Subcutaneous abdominal adipose tissue (tissue), 5 donors: ENCODE results near the gene MAP4.

Experiments
- H3K27ac ChIP-seq: one replicate; pipeline ENCODE4 v1.7.0; 2013; ENCODE audit warnings: low read depth, mild to moderate bottlenecking, inconsistent platforms, low read length, moderate library complexity
- H3K27me3 ChIP-seq, 5 donors: one replicate each; pipeline ENCODE4 v1.7.0; 2013; ENCODE audit warnings: low read length in 5 of 5, inconsistent platforms in 1 of 5; ENCODE audit not compliant: control insufficient read depth in 5 of 5, insufficient read depth in 4 of 5
- H3K36me3 ChIP-seq, 5 donors: one replicate each; pipeline ENCODE4 v1.7.0; 2013; ENCODE audit warnings: low read length in 5 of 5; ENCODE audit not compliant: control insufficient read depth in 5 of 5, insufficient read depth in 5 of 5
- H3K4me1 ChIP-seq, 5 donors: one replicate each; pipeline ENCODE4 v1.7.0; 2013; ENCODE audit warnings: low read length in 5 of 5, mild to moderate bottlenecking in 3 of 5, moderate library complexity in 1 of 5; ENCODE audit not compliant: control insufficient read depth in 5 of 5, insufficient read depth in 5 of 5
- H3K4me3 ChIP-seq, 5 donors: one replicate each; pipeline ENCODE4 v1.7.0; 2013; ENCODE audit warnings: low read length in 5 of 5, low read depth in 1 of 5
- H3K9ac ChIP-seq, 5 donors: one replicate each; pipeline ENCODE4 v1.7.0; 2013; ENCODE audit warnings: low read length in 5 of 5, mild to moderate bottlenecking in 4 of 5, moderate library complexity in 3 of 5
- H3K9me3 ChIP-seq, 5 donors: one replicate each; pipeline ENCODE4 v1.7.0; 2013; ENCODE audit warnings: low read length in 5 of 5; ENCODE audit not compliant: control insufficient read depth in 5 of 5
- donor health status: healthy.
- donor health status: healthy.
- donor health status: healthy.
- donor health status: healthy.
- donor health status: healthy.

MAP4 gene

DNA sequence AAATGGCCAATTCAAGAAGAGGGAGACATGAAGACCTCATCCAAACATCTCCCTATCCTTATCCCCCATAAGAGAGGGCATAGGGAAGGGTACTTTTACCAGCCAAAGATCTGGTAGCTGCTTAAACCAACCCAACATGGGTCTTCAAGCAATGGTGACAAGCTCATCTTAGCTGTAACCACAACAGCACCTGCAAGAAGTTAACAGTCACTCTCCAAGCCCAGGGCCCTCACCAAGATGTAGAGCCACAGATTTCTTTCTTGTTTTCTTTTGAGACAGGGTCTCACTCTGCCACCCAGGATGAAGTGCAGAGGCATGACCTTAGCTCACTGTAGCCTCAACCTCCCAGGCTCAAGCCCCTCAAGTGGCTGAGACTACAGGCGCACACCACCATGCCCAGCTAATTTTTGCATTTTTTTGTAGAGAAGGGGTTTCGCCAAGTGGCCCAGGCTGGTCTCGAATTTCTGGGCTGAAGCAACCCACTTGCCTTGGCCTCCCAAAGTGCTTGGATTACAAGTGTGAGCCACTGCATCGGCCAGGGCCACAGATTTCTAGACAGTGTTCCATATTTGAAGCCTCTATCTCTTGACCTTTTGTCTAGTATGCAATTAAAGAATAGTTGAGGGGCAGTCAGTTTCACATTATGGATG, 156.1 kb downstream of the MAP4 start:
- Histone ChIP-seq H3K27me3 (no peaks in the 10 kb centered on the region), H3K27ac (no peak overlapping the region), H3K4me1 (peaks cover 0 to 16% (median 15%) of the 10 kb centered on the region in 5 donors), H3K4me3 (no peak overlapping the region), H3K9ac (no peak overlapping the region), H3K36me3 (peaks cover 6 to 71% (median 59%) of the 10 kb centered on the region in 5 donors), H3K9me3 (no peaks in the 10 kb centered on the region)

GRCh38 chr3:47857151-47857550, 159.1 kb downstream of the MAP4 start:
- Histone ChIP-seq H3K4me3 (no peak overlapping the region), H3K36me3 (peaks cover 6 to 79% (median 70%) of the 10 kb centered on the region in 5 donors), H3K4me1 (peaks cover 0 to 16% (median 15%) of the 10 kb centered on the region in 5 donors), H3K9ac (peak overlapping the region in 1 of 5 donors; percentile 30), H3K9me3 (no peaks in the 10 kb centered on the region), H3K27me3 (no peaks in the 10 kb centered on the region), H3K27ac (no peak overlapping the region)

DNA sequence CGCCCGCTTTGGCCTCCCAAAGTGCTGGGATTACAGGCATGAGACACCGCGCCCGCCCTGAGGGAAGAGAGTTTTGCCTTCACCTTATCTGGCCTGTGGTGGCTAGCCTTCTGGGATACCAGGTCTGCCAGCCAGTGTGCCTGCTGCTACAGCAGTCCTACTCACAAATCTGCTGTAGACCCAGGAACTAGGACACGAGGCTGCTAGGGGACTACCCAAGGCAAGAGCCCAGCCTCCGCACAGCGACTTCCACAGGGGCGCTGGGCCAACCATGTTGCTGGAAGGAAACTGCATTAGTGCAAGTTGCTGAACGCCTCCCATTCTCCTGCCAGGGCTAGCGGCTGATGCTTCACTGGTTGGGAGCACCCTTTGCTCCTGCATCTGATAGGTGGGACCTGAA, 159.5 kb downstream of the MAP4 start:
- H3K27me3 ChIP-seq, result no peaks in the 10 kb centered on the region
- no peak overlapping the region for H3K4me3 ChIP-seq
- no peaks in the 10 kb centered on the region for H3K9me3 ChIP-seq
- peaks cover 0 to 16% (median 15%) of the 10 kb centered on the region in 5 donors for H3K4me1 ChIP-seq
- H3K9ac ChIP-seq, result peak overlapping the region in 1 of 5 donors; percentile 30
- H3K36me3 ChIP-seq, result peaks cover 6 to 84% (median 73%) of the 10 kb centered on the region in 5 donors
- no peak overlapping the region for H3K27ac ChIP-seq

- no peaks in the 10 kb centered on the region for H3K27me3 ChIP-seq
- H3K4me1 ChIP-seq, result peaks cover 0 to 16% (median 15%) of the 10 kb centered on the region in 5 donors
- no peak overlapping the region for H3K4me3 ChIP-seq
- H3K9me3 ChIP-seq, result no peaks in the 10 kb centered on the region
- H3K36me3 ChIP-seq, result peaks cover 6 to 91% (median 79%) of the 10 kb centered on the region in 5 donors
- no peak overlapping the region for H3K9ac ChIP-seq
- H3K27ac ChIP-seq, result peak overlapping the region; percentile 24
Measured at GRCh38 chr3:47855461-47856383, 160.5 kb downstream of the MAP4 start.

GRCh38 chr3:47854720-47855455, 161.3 kb downstream of the MAP4 start:
- Histone ChIP-seq H3K4me3 (no peak overlapping the region), H3K27ac (no peak overlapping the region), H3K4me1 (peaks cover 0 to 16% (median 15%) of the 10 kb centered on the region in 5 donors), H3K9me3 (no peaks in the 10 kb centered on the region), H3K36me3 (peaks cover 6 to 91% (median 82%) of the 10 kb centered on the region in 5 donors), H3K27me3 (no peaks in the 10 kb centered on the region), H3K9ac (no peak overlapping the region)

DNA sequence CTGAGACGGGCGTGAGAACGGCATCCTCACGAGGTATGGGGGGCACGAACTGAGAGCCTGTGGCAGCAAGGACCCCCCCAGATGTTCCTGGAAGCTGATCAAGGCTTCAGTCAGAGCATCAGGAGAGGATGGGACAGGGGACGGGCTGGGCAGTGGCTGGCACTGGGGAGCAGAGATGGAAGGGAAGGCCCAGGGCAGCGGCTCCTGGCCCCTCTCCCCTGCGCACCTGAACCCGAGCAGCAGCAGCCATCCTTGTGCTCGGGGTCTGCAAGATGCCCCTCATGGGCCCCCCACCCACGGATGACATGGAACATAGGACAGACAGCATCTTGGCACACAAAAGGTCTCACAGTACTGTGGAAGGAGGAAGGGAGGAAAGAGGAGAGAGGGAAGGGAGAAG, 161.9 kb downstream of the MAP4 start:
- Histone ChIP-seq H3K4me3 (no peak overlapping the region), H3K9ac (no peak overlapping the region), H3K36me3 (peaks cover 0 to 91% (median 83%) of the 10 kb centered on the region in 5 donors), H3K27me3 (no peaks in the 10 kb centered on the region), H3K9me3 (no peaks in the 10 kb centered on the region), H3K4me1 (peaks cover 0 to 16% (median 15%) of the 10 kb centered on the region in 5 donors), H3K27ac (no peak overlapping the region)

GRCh38 chr3:47852604-47853602, 163.3 kb downstream of the MAP4 start:
- Histone ChIP-seq H3K4me3 (no peak overlapping the region), H3K9ac (no peak overlapping the region), H3K9me3 (no peaks in the 10 kb centered on the region), H3K27ac (no peak overlapping the region), H3K36me3 (peaks cover 0 to 95% (median 93%) of the 10 kb centered on the region in 5 donors), H3K4me1 (peaks cover 0 to 16% (median 15%) of the 10 kb centered on the region in 5 donors), H3K27me3 (no peaks in the 10 kb centered on the region)

DNA sequence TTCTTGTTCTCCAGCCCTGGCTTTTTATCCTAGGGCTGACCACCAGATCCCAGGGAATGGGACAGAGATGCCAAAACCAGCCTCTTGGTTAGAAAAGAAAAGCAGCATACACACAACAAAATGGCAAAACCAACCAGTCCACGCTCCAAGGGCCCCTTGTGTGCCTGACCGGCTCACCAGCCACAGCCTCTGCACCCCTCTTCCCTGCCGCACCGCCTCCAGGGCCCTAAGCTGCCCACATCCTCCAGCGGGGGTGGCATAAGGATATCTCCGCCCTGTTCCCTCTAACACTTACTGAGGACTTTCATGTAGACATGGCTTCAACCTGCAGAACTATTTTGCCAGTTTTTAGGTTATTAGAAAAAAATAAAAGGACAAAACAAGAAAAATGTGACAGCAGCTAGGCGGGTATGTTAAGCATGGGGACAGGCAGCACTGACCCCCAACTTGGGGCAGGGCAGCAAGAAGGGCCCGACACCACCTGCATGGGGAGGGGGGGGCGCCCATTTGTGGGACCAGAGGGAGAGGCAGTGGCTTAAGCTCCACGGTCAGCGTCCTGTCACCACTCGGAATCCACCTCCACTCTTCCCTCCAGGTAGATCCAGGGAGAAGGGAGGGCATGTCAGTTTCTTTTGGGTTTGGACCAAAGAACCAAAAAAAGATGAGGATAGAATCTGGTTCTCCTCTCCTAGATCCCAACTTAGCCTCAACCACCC, 164.2 kb downstream of the MAP4 start:
- peaks cover 0 to 13% (median 10%) of the 10 kb centered on the region in 5 donors for H3K4me1 ChIP-seq
- H3K36me3 ChIP-seq, result peaks cover 0 to 99% (median 97%) of the 10 kb centered on the region in 5 donors
- no peak overlapping the region for H3K27ac ChIP-seq

More for the DNA sequence above, 164.2 kb downstream of the MAP4 start:
- no peaks in the 10 kb centered on the region for H3K27me3 ChIP-seq
- H3K4me3 ChIP-seq, result no peak overlapping the region
- no peaks in the 10 kb centered on the region for H3K9me3 ChIP-seq
- H3K9ac ChIP-seq, result no peak overlapping the region
